T-cell (primary cell): ENCODE results near the gene PFDN5. TPM values are rescaled to one million over a fixed set of nuclear protein-coding genes. Genes with fewer than 3 reads are reported as not detected.

ENCODE experiments used
- ATAC-seq, 4 experiments: fragments of 200-7000 bp in 3 of 4; fragments of 150-1000 bp in 1 of 4; cut with Tn5 transposase; replicated peaks in 1 of 4; 1 replicate in 3 of 4; 2 replicates in 1 of 4; pipeline ENCODE4 v1.10.0; 2021; ENCODE audit warnings: moderate library complexity in 3 of 4, mild to moderate bottlenecking in 2 of 4, moderate number of reproducible peaks in 1 of 4
- CTCF ChIA-PET, 2 donors: fragments of 300-600 bp; sonication (Branson Sonifier 250); formaldehyde crosslinking; loops; one replicate each; lab custom pipeline; 2022; ENCODE audit warnings: antibody characterized with exemption in 2 of 2; lab: Charles Lee
- POLR2A ChIA-PET, 2 donors: fragments of 300-600 bp; sonication (Branson Sonifier 250); formaldehyde crosslinking; loops; one replicate each; lab custom pipeline; 2022; ENCODE audit warnings: antibody characterized with exemption in 2 of 2; lab: Charles Lee
- DNase-seq, 35 experiments: peaks; one replicate each; pipeline versions ENCODE4 v3.0.0 to v3.0.0-alpha.2; 2013 to 2023
- H3K27ac ChIP-seq: one replicate; pipeline ENCODE4 v1.5.1; 2013; ENCODE audit warnings: low read length
- H3K27me3 ChIP-seq, 2 experiments: replicated peaks in 1 of 2; 1 replicate in 1 of 2; 2 replicates in 1 of 2; pipeline versions ENCODE4 v1.6.1 to v1.7.0; 2013; ENCODE audit warnings: low read length in 1 of 2, mixed read lengths in 1 of 2; ENCODE audit not compliant: control insufficient read depth in 2 of 2, insufficient read depth in 2 of 2; ENCODE audit errors: extremely low read depth in 1 of 2
- H3K36me3 ChIP-seq, 2 donors: 1 replicate in 1 of 2; 2 replicates in 1 of 2; pipeline versions ENCODE4 v1.6.1 to v1.7.0; 2013; ENCODE audit warnings: low read length in 1 of 2; ENCODE audit not compliant: control insufficient read depth in 2 of 2, insufficient read depth in 1 of 2; ENCODE audit errors: extremely low read depth in 1 of 2
- H3K4me1 ChIP-seq, 2 experiments: 1 replicate in 1 of 2; 2 replicates in 1 of 2; pipeline versions ENCODE4 v1.6.1 to v1.7.0; 2013; ENCODE audit warnings: low read length in 2 of 2, mixed read lengths in 1 of 2; ENCODE audit not compliant: insufficient read depth in 2 of 2, control insufficient read depth in 1 of 2; ENCODE audit errors: extremely low read depth in 1 of 2
- H3K4me3 ChIP-seq, 2 donors: 1 replicate in 1 of 2; 2 replicates in 1 of 2; pipeline versions ENCODE4 v1.5.1 to v1.7.0; 2013; ENCODE audit warnings: mild to moderate bottlenecking in 2 of 2, low read length in 1 of 2, moderate library complexity in 1 of 2; ENCODE audit not compliant: control insufficient read depth in 1 of 2; ENCODE audit errors: extremely low read depth in 1 of 2
- H3K9me3 ChIP-seq: 2 replicates; pipeline ENCODE4 v1.7.0; 2013
- H3K27ac Mint-ChIP-seq, 2 donors: one replicate each; pipeline ENCODE4 v1.8.0; 2020 to 2021; ENCODE audit warnings: mild to moderate bottlenecking in 2 of 2, mixed read lengths in 2 of 2
- H3K27me3 Mint-ChIP-seq, 2 donors: one replicate each; pipeline ENCODE4 v1.8.0; 2021 to 2022; ENCODE audit warnings: mixed read lengths in 2 of 2
- H3K36me3 Mint-ChIP-seq: one replicate; pipeline ENCODE4 v1.8.0; 2021; ENCODE audit warnings: mixed read lengths
- H3K4me1 Mint-ChIP-seq, 3 donors: one replicate each; pipeline ENCODE4 v1.8.0; 2020 to 2022; ENCODE audit warnings: mixed read lengths in 3 of 3, mild to moderate bottlenecking in 1 of 3
- H3K4me3 Mint-ChIP-seq, 3 donors: one replicate each; pipeline ENCODE4 v1.8.0; 2020 to 2022; ENCODE audit warnings: mild to moderate bottlenecking in 3 of 3, mixed read lengths in 3 of 3, moderate library complexity in 3 of 3
- H3K9me3 Mint-ChIP-seq, 3 donors: one replicate each; pipeline ENCODE4 v1.8.0; 2020 to 2022; ENCODE audit warnings: mixed read lengths in 3 of 3
- WGBS: methylation state at CpG from one replicate; pipeline ENCODE4 v1.1.5; 2013; ENCODE audit warnings: missing lambda C conversion rate; ENCODE audit not compliant: insufficient coverage; 5-methylcytosine and 5-hydroxymethylcytosine counted together
- total RNA-seq, 35 experiments: library from RNA in 6 of 35; stranded (reverse) in 6 of 35; fragments of 120-200 nt in 1 of 35; gene quantifications; one replicate each; pipeline versions ENCODE4 v1.2.1 to v1.2.4 and lab custom pipeline; 2013 to 2026

The PFDN5 gene
- total RNA-seq, 5 donors from 2014 or later (not counting 1 experiment from before 2014, with no cell fraction given) = 591 to 643 (median 612) TPM

GRCh38 chr12:53255996-53256395 lies 39.3 kb upstream of the PFDN5 start:
- Mint-ChIP-seq H3K4me3 (no peak overlapping the region), H3K27me3 (no peaks in the 10 kb centered on the region), H3K4me1 (peaks cover 38 to 61% (median 46%) of the 10 kb centered on the region in 3 donors), H3K27ac (peak overlapping the region; percentile 60 to 81), H3K9me3 (no peaks in the 10 kb centered on the region), H3K36me3 (peaks cover 5% of the 10 kb centered on the region)
- Histone ChIP-seq H3K27ac (no peak overlapping the region), H3K4me1 (peaks cover 26 to 49% of the 10 kb centered on the region in 2 experiments), H3K36me3 (peaks cover 0 to 5% of the 10 kb centered on the region in 2 donors), H3K27me3 (no peaks in the 10 kb centered on the region), H3K9me3 (no peaks in the 10 kb centered on the region), H3K4me3 (no peak overlapping the region)
- ChIA-PET CTCF (interaction anchor here in 1 of 2 donors (0.9 to 1.0 kb wide), 2 partner anchors 12 to 20 kb away, joined by 3 read pairs; no protein-coding TSS in a partner anchor), POLR2A (no interaction called here)
- WGBS = no CpG with 5 or more reads among the region's 3 CpGs
- DNase-seq (no peak), ATAC-seq (no peak)

- H3K27ac Mint-ChIP-seq = peak overlapping the region; percentile 48 to 63
- no peaks in the 10 kb centered on the region for H3K9me3 Mint-ChIP-seq
- CTCF ChIA-PET = interaction anchor here in 1 of 2 donors (0.6 to 1.5 kb wide), 3 partner anchors 9 to 194 kb away, joined by 4 to 6 read pairs (median 4); partner anchors contain the start of genes ESPL1 and PFDN5
These were observed 36.5 kb upstream of the PFDN5 start for GRCh38 chr12:53258541-53259539.

GRCh38 chr12:53259891-53260290 lies 35.5 kb upstream of the PFDN5 start:
- POLR2A ChIA-PET = interaction anchor here (0.6 to 0.7 kb wide), 4 partner anchors 18 to 233 kb away, joined by 3 to 11 read pairs (median 6); no protein-coding TSS in a partner anchor
- CTCF ChIA-PET = interaction anchor here (0.5 to 0.7 kb wide), 9 partner anchors 11 to 1132 kb away, joined by 3 to 5 read pairs (median 3); no protein-coding TSS in a partner anchor

More at GRCh38 chr12:53258541-53259539, 36.5 kb upstream of the PFDN5 start:
- Mint-ChIP-seq H3K4me1 (peaks cover 24 to 38% (median 25%) of the 10 kb centered on the region in 3 donors), H3K36me3 (no peaks in the 10 kb centered on the region), H3K27me3 (no peaks in the 10 kb centered on the region), H3K4me3 (no peak overlapping the region)
- H3K9me3 ChIP-seq = no peaks in the 10 kb centered on the region
- peaks cover 17 to 25% of the 10 kb centered on the region in 2 experiments for H3K4me1 ChIP-seq
- peaks cover 0 to 4% of the 10 kb centered on the region in 2 donors for H3K36me3 ChIP-seq
- H3K27ac ChIP-seq = no peak overlapping the region
- DNase-seq (no peak), ATAC-seq (no peak)
- POLR2A ChIA-PET = no interaction called here
- H3K27me3 ChIP-seq = no peaks in the 10 kb centered on the region
- 88% methylated on average over 2 of the region's 7 CpGs for WGBS
- no peak overlapping the region for H3K4me3 ChIP-seq

GRCh38 chr12:53265783-53266182 lies 29.6 kb upstream of the PFDN5 start:
- no CpG with 5 or more reads among the region's 2 CpGs for WGBS
- peaks cover 0 to 16% of the 10 kb centered on the region in 2 experiments for H3K4me1 ChIP-seq
- no peak overlapping the region for H3K27ac Mint-ChIP-seq
- H3K27ac ChIP-seq = no peak overlapping the region
- POLR2A ChIA-PET = interaction anchor here in 1 of 2 donors (0.6 kb wide), 1 partner anchor 67 kb away, joined by 6 read pairs; no protein-coding TSS in a partner anchor
- H3K9me3 Mint-ChIP-seq = no peaks in the 10 kb centered on the region
- peaks cover 20 to 22% (median 21%) of the 10 kb centered on the region in 3 donors for H3K4me1 Mint-ChIP-seq
- ATAC-seq = no peak
- no peak for DNase-seq
- no peak overlapping the region for H3K4me3 Mint-ChIP-seq
- no peaks in the 10 kb centered on the region for H3K9me3 ChIP-seq
- H3K27me3 ChIP-seq = no peaks in the 10 kb centered on the region
- H3K36me3 Mint-ChIP-seq = no peaks in the 10 kb centered on the region
- H3K4me3 ChIP-seq = no peak overlapping the region
- CTCF ChIA-PET = interaction anchor here in 1 of 2 donors (0.7 to 3.3 kb wide), 5 partner anchors 12 to 1726 kb away, joined by 3 to 14 read pairs (median 3); no protein-coding TSS in a partner anchor
- H3K27me3 Mint-ChIP-seq = no peaks in the 10 kb centered on the region
- H3K36me3 ChIP-seq = no peaks in the 10 kb centered on the region

More at GRCh38 chr12:53259891-53260290, 35.5 kb upstream of the PFDN5 start:
- H3K36me3 Mint-ChIP-seq = no peaks in the 10 kb centered on the region
- H3K4me3 ChIP-seq = no peak overlapping the region
- H3K4me1 ChIP-seq = peaks cover 14 to 16% of the 10 kb centered on the region in 2 experiments
- no peak overlapping the region for H3K27ac ChIP-seq
- 90% methylated on average over 5 of the region's 6 CpGs for WGBS
- DNase-seq (no peak), ATAC-seq (no peak)
- no peaks in the 10 kb centered on the region for H3K27me3 Mint-ChIP-seq
- no peaks in the 10 kb centered on the region for H3K27me3 ChIP-seq
- no peaks in the 10 kb centered on the region for H3K9me3 Mint-ChIP-seq
- no peaks in the 10 kb centered on the region for H3K9me3 ChIP-seq
- H3K4me3 Mint-ChIP-seq = no peak overlapping the region
- peaks cover 16 to 30% (median 18%) of the 10 kb centered on the region in 3 donors for H3K4me1 Mint-ChIP-seq
- no peaks in the 10 kb centered on the region for H3K36me3 ChIP-seq
- H3K27ac Mint-ChIP-seq = peak overlapping the region in 1 of 2 donors; percentile 28

GRCh38 chr12:53267306-53267998 lies 27.9 kb upstream of the PFDN5 start:
- H3K36me3 Mint-ChIP-seq = no peaks in the 10 kb centered on the region
- POLR2A ChIA-PET = interaction anchor here in 1 of 2 donors (0.7 to 1.0 kb wide), 2 partner anchors 117 to 1090 kb away, joined by 3 to 4 read pairs; no protein-coding TSS in a partner anchor
- Histone ChIP-seq H3K27ac (peak overlapping the region; percentile 71), H3K27me3 (no peaks in the 10 kb centered on the region), H3K36me3 (no peaks in the 10 kb centered on the region), H3K4me1 (peaks cover 0 to 16% of the 10 kb centered on the region in 2 experiments), H3K9me3 (no peaks in the 10 kb centered on the region), H3K4me3 (peak overlapping the region; percentile 81 to 92)
- H3K4me3 Mint-ChIP-seq = peak overlapping the region; percentile 89 to 98 (median 92)
- CTCF ChIA-PET = interaction anchor here (0.6 to 3.3 kb wide), 31 partner anchors 9 to 300 kb away, joined by 3 to 34 read pairs (median 4); partner anchors contain the start of genes AAAS (in 1 of the 2), CSAD (in 1 of the 2), MYG1 (in 1 of the 2) and ZNF740 (in 1 of the 2)
- peaks cover 0 to 3% of the 10 kb centered on the region in 2 donors for H3K27me3 Mint-ChIP-seq
- no peaks in the 10 kb centered on the region for H3K9me3 Mint-ChIP-seq
- H3K4me1 Mint-ChIP-seq = peaks cover 20 to 22% (median 21%) of the 10 kb centered on the region in 3 donors
- peak in 5 of 35 experiments; percentile 3 to 30 (median 7) for DNase-seq
- 0% methylated on average over 4 of the region's 18 CpGs for WGBS
- peak overlapping the region; percentile 75 to 91 for H3K27ac Mint-ChIP-seq
- ATAC-seq = peak; percentile 24 to 33 (median 25)
